ENCODE measurements around the gene RNASE12.

The RNASE12 gene

GRCh38 chr14:20615996-20616395 is 24.8 kb upstream of the RNASE12 start:
- CTCF ChIA-PET: interaction anchor here (0.7 kb wide), 1 partner anchor 902 kb away, joined by 4 read pairs; no protein-coding TSS in a partner anchor
- Histone ChIP-seq H3K27ac (ENCODE audit: extremely low read depth, low read depth, low read length) (no peak overlapping the region), H3K4me1 (ENCODE audit: control insufficient read depth, insufficient read depth, low read length) (peaks cover 13% of the 10 kb centered on the region), H3K4me3 (ENCODE audit: low read depth, low read length) (no peak overlapping the region), H3K9me3 (ENCODE audit: control insufficient read depth, insufficient read depth, low read depth, low read length) (no peaks in the 10 kb centered on the region), H3K36me3 (ENCODE audit: control insufficient read depth in 2 of 2, insufficient read depth in 1 of 2, low read length in 2 of 2) (no peaks in the 10 kb centered on the region)
- TF ChIP-seq ZNF335 (tag by site-specific recombination; conservative IDR thresholded peaks at IDR 0.05): no peak
- TF ChIP-seq ZNF366 (tag by site-specific recombination; conservative IDR thresholded peaks at IDR 0.05): no peak
- no peak for TF ChIP-seq SETDB1 (IDR thresholded peaks at IDR 0.05; ENCODE audit: insufficient read length, low read length)
- no peak for TF ChIP-seq ZNF132 (tag by site-specific recombination; IDR thresholded peaks at IDR 0.05; ENCODE audit: borderline replicate concordance)
- no peak for TF ChIP-seq IKZF3 (tag by site-specific recombination; IDR thresholded peaks at IDR 0.05)
- TF ChIP-seq ZNF354C (tag by site-specific recombination; IDR thresholded peaks at IDR 0.05; ENCODE audit: borderline replicate concordance, low read depth): no peak
- TF ChIP-seq ZNF654 (tag by site-specific recombination; IDR thresholded peaks at IDR 0.05; ENCODE audit: low read depth): no peak
- TF ChIP-seq ZNF596 (tag by site-specific recombination; IDR thresholded peaks at IDR 0.05): no peak
- POLR2A ChIA-PET: no interaction called here

- TF ChIP-seq ZNF513 (tag by site-specific recombination; IDR thresholded peaks at IDR 0.05): peak; percentile 64; the same call in 1 of the 2 replicates
- TF ChIP-seq PATZ1 (tag by site-specific recombination; IDR thresholded peaks at IDR 0.05): peak; percentile 92
- no peak for TF ChIP-seq ZNF280C (tag by site-specific recombination; IDR thresholded peaks at IDR 0.05)
- TF ChIP-seq IKZF3 (tag by site-specific recombination; IDR thresholded peaks at IDR 0.05): peak; percentile 69
- peak; percentile 78 for TF ChIP-seq ZBTB48 (tag by site-specific recombination; IDR thresholded peaks at IDR 0.05)
- TF ChIP-seq PRDM10 (tag by site-specific recombination; IDR thresholded peaks at IDR 0.05): peak; percentile 92
- TF ChIP-seq ZNF658 (tag by site-specific recombination; IDR thresholded peaks at IDR 0.05): no peak
- 0 out of 2 replicates have a peak, but pooled peaks have one; percentile 5 for TF ChIP-seq YY1 (tag by site-specific recombination; IDR thresholded peaks at IDR 0.05)
- Histone ChIP-seq H3K36me3 (ENCODE audit: control insufficient read depth in 2 of 2, insufficient read depth in 1 of 2, low read length in 2 of 2) (no peaks in the 10 kb centered on the region), H3K4me3 (ENCODE audit: low read depth, low read length) (peak overlapping the region; percentile 81), H3K4me1 (ENCODE audit: control insufficient read depth, insufficient read depth, low read length) (peaks cover 13% of the 10 kb centered on the region), H3K9me3 (ENCODE audit: control insufficient read depth, insufficient read depth, low read depth, low read length) (no peaks in the 10 kb centered on the region), H3K27ac (ENCODE audit: extremely low read depth, low read depth, low read length) (peak overlapping the region; percentile 74)
- ChIA-PET CTCF (interaction anchor here (0.6 to 2.6 kb wide), 10 partner anchors 10 to 298 kb away, joined by 3 to 22 read pairs (median 4); partner anchors contain the start of gene PARP2), POLR2A (interaction anchor here (1.1 to 2.5 kb wide), 4 partner anchors 17 to 68 kb away, joined by 4 to 16 read pairs (median 8); no protein-coding TSS in a partner anchor)
These were observed 23.1 kb upstream of the RNASE12 start for GRCh38 chr14:20614038-20614840.

Measured in HEK293 (cell line).